ENCODE results near the gene FN3KRP. TPM values are rescaled to one million over a fixed set of nuclear protein-coding genes. Genes with fewer than 3 reads are reported as not detected.

The FN3KRP gene
- total RNA-seq, 4 donors from 2014 or later: 13.1 to 21.2 (median 18.3) TPM

GRCh38 chr17:82670661-82671450 lies 45.6 kb upstream of the FN3KRP start:
- no peak overlapping the region for H3K4me3 ChIP-seq (ENCODE audit: low read depth, poor library complexity, severe bottlenecking)
- DNase-seq (ENCODE audit: low spot score in 2 of 2): no peak
- WGBS, 2 donors: 90 to 94% methylated on average over 19 of the region's 19 CpGs
- intact Hi-C loops (cut with DNase I; ENCODE audit: low total_unique reads): no loop called here
- TF ChIP-seq CTCF (IDR thresholded peaks at IDR 0.05) (no peak), POLR2A (IDR thresholded peaks at IDR 0.05) (no peak)

- TF ChIP-seq CTCF (IDR thresholded peaks at IDR 0.05) (no peak), POLR2A (IDR thresholded peaks at IDR 0.05) (no peak)
- H3K4me3 ChIP-seq (ENCODE audit: low read depth, poor library complexity, severe bottlenecking): no peak overlapping the region
- intact Hi-C loops (cut with DNase I; ENCODE audit: low total_unique reads): no loop called here
- DNase-seq (ENCODE audit: low spot score in 2 of 2): no peak
- 79 to 80% methylated on average over 20 of the region's 20 CpGs for WGBS, 2 donors
Measured at GRCh38 chr17:82674656-82675475, 41.6 kb upstream of the FN3KRP start.

GRCh38 chr17:82675476-82676245 lies 40.8 kb upstream of the FN3KRP start:
- TF ChIP-seq POLR2A (IDR thresholded peaks at IDR 0.05) (no peak), CTCF (IDR thresholded peaks at IDR 0.05) (no peak)
- DNase-seq (ENCODE audit: low spot score in 2 of 2): no peak
- 85 to 89% methylated on average over 18 of the region's 18 CpGs for WGBS, 2 donors
- no peak overlapping the region for H3K4me3 ChIP-seq (ENCODE audit: low read depth, poor library complexity, severe bottlenecking)
- intact Hi-C loops (cut with DNase I; ENCODE audit: low total_unique reads): no loop called here

- 90% methylated on average over 23 of the region's 23 CpGs for WGBS, 2 donors
- intact Hi-C loops (cut with DNase I; ENCODE audit: low total_unique reads): no loop called here
- TF ChIP-seq CTCF (IDR thresholded peaks at IDR 0.05) (no peak), POLR2A (IDR thresholded peaks at IDR 0.05) (no peak)
- no peak for DNase-seq (ENCODE audit: low spot score in 2 of 2)
- H3K4me3 ChIP-seq (ENCODE audit: low read depth, poor library complexity, severe bottlenecking): no peak overlapping the region
Measured at GRCh38 chr17:82677353-82677925, 39.1 kb upstream of the FN3KRP start.

GRCh38 chr17:82678265-82678891 lies 38.1 kb upstream of the FN3KRP start:
- 90 to 91% methylated on average over 14 of the region's 14 CpGs for WGBS, 2 donors

More at GRCh38 chr17:82678265-82678891, 38.1 kb upstream of the FN3KRP start:
- intact Hi-C loops (cut with DNase I; ENCODE audit: low total_unique reads): no loop called here
- H3K4me3 ChIP-seq (ENCODE audit: low read depth, poor library complexity, severe bottlenecking): no peak overlapping the region
- DNase-seq (ENCODE audit: low spot score in 2 of 2): no peak
- TF ChIP-seq CTCF (IDR thresholded peaks at IDR 0.05) (no peak), POLR2A (IDR thresholded peaks at IDR 0.05) (no peak)
